GM21576 (cell line): ENCODE measurements around the gene POLR2F.
"Not testable (repeated sequence)": the region's sequence is repeated elsewhere in the genome, so short reads cannot be mapped to it uniquely, and the experiment has no call there.

Experiments
- ATAC-seq: cut with Tn5 transposase; IDR thresholded peaks from one replicate; pipeline ENCODE4 v1.9.1; 2021; ENCODE audit warnings: mild to moderate bottlenecking, moderate library complexity; ENCODE audit not compliant: unreplicated experiment

POLR2F gene

DNA sequence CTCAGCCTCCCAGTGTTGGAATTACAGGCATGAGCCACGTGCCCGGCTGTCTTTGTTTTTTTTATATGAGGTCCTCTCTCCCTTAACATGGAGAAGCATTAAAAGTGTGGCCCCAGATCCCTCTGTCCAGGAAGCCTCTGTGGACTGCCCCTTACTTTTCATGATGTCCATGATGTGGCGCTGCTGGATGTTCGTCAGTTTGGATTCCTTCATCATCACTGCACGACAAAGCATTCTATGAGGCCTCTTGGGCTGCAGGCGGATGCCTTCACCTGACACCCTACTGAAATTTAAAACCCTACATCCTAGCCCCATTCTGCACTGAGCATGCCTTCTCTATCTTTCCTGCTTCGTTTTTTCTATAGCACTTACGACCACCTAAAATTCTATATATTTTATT is 2.2 kb upstream of the POLR2F start:
- ATAC-seq, result no peak

DNA sequence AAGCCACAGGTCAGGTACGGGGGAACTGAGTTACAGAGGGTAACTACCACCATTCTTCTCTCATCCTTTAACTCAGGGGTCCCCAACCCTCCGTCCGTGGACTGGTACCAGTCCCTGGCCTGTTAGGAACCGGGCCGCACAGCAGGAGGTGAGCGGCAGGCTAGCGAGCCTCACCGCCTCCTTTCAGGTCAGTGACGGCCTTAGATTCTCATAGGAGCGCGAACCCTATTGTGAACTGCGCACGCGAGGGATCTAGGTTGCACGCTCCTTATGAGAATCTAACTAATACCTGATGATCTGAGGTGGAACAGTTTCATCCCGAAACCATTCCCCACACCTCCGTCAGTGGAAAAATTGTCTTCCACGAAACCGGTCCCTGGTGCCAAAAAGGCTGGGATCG is 870 bp upstream of the POLR2F start:
- ATAC-seq, result not testable (repeated sequence)

DNA sequence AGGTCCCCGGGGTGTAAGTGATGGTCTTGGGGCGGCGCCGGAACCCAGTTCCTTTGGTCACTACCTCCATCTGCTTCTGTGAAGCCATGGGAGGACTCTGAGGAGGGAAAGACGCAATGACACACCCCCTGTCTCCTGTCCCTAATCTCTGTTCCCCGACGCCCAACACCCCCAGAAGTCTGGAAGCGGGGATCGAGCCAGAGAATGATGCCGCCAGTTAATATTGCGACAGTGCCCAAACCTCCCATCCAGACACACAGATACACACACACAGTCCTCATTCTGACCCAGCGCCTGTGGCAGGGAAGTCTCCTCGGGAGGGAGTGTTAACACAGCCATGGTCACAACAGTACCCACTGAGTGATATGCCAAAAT is 450 bp upstream of the POLR2F start:
- ATAC-seq, result peak; percentile 34

DNA sequence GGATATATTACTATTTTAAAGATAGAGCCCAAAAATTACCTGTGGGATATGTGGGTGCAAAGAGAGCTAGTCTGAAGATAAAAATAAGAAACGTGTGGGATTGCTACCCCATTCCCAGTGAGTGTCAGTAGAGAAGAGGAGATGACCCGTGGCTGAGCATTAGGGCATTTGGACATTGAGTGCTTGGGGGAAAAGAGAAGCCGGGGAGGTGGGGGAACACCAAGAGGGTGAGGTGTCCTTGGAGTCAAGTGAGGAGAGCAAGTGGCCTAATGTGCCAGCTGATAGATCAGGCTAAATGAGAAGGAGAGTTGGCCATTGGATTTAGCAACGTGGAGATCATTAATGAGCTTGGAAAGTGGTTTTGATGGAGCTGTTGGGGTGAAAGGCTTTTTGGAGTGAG is 1.2 kb downstream of the POLR2F start:
- ATAC-seq, result no peak

DNA sequence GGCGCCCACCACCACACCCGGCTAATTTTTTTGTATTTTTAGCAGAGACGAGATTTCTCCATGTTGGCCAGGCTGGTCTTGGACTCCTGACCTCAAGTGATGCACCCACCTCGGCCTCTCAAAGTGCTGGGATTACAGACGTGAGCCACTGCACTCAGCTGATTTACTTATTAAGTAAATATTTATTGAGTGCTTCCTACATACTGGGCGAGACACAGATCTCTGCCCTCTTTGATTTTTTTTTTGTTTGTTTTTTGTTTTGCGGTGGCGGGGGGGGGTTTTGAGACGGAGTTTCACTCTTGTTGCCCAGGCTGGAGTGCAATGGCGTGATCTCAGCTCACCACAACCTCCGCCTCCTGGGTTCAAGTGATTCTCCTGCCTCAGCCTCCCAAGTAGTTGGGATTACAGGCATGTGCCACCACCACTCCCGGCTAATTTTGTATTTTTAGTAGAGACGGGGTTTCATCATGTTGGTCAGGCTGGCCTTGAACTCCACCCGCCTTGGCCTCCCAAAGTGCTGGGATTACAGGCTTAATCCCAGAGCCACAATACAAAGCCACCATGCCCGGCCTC is 2.4 kb downstream of the POLR2F start:
- not testable (repeated sequence) for ATAC-seq

DNA sequence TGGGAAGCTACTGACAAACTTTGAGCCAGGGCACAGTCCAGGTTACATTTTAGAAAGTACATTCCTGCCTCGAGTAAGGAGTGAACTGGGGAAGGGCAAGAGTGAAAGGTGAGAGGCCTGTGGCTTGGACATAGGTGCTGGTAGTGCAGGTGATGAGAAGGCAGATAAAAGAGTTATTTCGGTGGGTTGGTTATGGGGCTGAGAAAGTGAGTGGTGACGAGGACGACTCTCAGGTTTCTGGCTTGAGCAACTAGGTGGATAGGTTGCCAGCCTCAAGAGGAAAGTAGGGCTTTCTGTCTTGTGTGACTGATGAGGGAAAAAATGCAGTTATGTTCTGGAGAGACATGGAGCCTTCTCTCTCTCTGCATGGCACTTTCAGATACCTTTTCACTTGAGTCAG is 3.7 kb downstream of the POLR2F start:
- ATAC-seq, result no peak

DNA sequence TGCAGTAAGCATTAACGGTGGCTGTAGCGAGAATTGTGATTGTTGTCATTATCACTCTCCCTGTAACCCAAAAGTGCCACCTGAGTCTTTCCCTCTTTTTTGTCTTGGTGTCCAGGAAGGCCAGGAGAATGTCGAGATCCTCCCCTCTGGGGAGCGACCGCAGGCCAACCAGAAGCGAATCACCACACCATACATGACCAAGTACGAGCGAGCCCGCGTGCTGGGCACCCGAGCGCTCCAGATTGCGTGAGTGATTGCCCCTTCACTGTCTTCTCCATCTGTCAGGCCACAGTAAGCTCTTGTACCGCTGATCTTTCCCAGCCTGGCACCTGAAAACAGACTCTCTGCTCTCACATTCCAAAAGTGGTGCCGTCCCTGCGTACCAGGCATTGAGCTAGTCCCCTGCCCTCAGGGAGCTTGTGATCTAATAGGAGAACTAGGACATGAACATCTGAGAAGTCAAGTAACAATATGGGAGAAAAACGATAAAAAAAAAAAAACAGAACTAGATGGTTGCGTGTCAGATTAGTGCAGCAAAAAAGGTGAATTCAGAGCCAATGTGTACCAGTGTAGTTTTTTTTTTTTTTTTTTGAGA is 5.8 kb downstream of the POLR2F start:
- ATAC-seq, result no peak

DNA sequence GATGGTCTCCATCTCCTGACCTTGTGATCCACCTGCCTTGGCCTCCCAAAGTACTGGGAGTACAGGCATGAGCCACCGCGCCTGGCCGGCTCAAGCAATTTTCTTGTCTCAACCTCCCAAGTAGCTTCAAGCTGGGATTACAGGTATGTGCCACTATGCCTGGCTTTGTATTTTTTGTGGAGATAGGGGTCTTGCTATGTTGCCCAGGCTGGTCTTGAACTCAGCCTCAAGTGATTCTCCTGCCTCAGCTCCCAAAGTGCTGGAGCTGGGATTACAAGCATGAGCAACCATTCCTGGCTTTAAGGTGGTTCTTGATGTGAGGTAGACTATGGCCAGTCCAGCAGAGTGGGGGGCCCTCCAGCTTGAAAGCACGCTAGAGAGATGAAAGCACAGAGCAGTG is 7.6 kb downstream of the POLR2F start:
- no peak for ATAC-seq

DNA sequence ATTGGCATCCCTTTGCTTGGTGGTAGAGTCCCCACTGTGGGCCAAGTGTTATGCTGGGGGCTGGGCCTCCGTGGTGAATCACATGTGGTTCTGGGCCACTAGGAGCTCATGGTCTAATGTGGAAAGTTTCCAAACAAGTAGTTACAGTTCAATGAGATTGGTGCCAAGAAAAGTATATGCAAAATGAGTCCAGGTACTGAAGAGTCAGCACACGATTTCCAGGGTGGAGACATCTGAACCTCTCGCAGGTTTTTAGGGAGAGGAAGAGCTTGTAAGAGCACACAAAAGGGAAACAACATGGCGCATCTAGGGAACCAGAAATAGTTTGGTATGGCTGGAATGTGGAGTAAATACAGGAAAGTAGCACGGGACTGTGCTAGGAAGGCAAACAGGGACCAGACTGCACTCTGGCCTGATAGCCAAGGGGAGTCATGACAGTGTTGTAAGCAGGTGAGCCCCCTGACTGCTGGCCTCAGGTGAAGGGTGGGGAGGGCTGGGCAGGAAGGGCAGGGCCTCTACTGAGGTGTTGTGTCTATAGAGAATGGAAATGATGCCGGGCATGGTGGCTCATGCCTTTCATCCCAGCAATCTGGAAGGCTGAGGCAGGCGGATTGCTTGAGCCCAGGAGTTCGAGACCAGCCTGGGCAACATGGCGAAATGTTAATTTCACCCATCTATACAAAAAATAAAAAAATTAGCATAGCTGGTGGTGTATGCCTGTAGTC is 12.6 kb downstream of the POLR2F start:
- no peak for ATAC-seq

DNA sequence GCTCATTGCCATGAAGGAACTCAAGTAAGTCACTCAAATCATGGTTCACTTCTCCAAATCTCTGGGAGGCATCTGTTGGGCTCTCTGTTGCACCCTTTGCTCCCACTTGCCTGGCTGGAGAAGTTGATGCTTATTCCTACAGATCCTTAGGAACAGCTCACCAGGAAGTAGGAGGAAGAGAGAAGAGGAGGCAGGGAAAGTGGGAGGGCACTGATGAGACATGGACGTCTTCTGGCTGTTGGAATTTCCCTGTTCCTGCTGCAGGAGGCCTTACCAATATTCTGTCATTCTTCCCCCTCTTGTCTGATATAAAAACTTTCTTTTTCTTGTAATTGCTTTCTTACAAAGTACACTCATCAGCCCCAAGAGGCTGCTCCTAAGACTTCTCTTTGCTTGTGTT is 13.6 kb downstream of the POLR2F start:
- no peak for ATAC-seq

DNA sequence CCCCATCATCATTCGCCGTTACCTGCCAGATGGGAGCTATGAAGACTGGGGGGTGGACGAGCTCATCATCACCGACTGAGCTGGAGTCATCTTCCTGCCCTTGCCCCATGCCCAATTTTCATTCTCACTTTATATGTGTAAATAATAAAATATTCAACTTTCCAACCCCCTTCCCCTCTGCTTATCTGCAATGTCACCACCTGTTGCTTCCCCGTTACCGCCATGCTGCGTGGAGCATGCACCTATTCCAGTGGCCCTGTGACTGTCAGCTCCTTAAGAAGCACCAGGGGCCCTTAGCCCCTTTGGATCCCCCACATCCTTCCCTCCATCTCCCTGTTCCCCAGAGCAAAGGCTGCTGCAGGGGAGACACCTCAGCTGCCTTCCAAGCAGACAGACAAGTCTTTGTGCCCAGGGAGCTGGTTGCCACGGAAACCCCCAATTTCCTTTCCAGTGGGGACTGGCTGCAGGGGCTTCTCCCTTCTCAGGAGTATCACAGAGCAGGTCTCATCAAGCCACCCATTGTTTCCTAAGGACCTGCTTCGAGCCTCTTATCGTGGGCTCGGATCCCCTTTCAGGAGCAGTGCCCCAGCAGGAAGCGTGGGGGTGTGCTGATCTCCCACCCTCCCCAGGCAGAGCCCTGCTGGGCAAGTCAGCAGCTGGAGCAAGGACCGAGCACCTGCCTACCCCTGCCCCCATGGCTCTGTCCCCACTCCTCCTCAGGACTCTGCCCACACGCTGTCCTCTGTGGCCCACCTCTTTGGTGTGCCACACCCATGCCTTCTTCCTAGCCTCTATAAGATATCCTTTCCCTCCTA is 14.3 kb downstream of the POLR2F start:
- ATAC-seq, result no peak

DNA sequence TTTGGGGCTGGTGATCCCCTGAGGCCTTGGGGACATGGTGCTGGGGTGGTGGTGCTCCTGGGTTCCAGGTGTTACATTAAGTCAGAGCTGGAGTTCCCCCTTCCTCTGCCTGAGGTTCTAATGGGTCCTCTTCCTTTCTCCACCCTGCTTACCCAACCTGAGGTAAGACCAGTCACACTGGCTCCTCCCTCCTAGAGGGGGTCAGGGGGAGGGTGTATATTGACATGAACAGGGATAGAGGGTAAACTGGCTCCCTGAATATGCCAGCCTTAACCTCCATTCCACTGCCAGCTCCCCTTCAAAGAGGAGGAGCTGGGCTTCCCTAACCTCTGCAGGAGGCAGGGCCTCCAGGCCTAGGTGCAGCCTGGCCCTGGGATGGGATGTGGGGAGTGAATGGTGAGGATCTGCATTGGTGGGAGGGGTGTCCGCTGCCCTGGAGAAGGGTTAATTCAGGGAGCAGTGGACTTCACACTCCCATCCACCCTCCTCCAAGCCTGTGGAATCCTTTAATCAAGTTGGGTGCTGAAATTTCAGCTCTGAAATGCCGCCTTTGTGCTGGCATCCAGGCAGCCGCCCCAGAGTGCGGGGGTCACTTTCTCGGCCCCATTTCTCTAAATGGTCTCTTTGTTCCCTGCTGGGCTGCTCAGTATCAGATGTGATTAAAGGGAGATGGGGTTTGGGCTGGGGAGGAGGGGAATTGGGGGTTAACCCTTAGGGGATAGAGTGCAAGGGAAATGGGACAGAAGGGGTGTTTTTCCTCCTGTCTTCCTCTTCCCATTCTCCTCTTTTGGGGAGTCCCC is 15.2 kb downstream of the POLR2F start:
- ATAC-seq, result no peak

DNA sequence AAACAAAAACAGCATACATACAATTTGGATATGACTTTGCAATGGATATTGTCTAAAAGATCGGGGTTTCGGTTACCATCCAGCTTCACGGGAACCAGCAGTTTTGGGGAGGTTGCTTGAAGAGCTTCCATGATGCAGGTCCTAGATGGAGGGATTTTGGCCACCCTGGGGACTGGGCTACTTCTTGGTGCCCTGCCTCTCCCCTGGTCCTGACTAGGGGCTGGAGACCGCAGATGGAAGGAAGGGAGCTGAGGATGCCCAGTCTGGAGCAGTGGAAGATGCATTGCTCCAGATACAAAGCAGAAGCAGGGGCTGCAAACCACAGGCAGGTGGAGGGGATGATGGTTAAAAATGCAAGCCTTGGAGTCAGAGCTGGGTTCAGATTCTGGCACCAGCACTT is 17.4 kb downstream of the POLR2F start:
- no peak for ATAC-seq

DNA sequence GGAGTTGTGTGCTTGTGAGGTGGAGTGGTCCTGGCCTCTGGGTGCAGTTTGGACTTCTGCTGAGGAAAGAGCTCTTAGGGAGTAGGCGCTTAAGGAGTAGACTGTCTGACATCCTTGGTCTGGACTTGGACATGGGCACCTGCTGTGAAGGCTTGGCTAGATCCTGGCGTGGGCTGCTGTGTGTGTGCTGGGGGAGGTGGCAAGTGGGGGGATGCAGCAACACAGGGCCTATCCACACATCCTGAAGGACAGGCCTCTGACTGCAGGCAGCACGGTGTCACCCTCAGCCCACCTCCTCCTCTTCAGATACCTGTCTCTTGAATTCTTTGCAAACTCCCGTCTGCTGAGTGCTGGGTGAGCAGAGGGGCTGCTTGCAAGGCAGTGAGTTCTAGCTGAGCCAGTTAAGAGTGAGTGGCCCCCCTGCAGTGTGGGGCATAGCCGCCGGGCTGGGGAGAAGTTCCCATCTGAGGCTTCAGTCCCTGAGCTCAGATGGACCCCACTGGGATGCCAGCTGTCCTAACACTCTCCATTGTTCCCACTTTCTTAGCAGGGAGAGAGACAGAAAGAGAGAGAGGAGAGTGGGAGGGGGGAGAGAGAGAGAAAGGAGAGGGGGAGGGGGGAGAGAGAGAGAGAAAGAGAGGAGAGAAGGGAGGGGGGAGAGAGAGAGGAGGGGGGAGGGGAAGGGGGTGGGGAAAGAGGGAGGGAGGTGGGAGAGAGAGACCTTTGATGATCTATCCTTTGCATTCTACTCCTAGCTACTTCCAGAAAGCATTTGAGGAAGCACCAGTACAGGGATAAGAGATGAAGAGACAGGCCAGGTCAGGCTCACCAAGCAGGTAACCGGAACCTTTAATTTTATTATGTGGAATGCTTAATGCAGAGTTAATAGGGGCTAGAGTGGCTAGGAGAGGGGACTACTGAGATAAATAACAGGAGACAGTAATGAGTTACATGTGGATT is 18.3 kb downstream of the POLR2F start:
- no peak for ATAC-seq

DNA sequence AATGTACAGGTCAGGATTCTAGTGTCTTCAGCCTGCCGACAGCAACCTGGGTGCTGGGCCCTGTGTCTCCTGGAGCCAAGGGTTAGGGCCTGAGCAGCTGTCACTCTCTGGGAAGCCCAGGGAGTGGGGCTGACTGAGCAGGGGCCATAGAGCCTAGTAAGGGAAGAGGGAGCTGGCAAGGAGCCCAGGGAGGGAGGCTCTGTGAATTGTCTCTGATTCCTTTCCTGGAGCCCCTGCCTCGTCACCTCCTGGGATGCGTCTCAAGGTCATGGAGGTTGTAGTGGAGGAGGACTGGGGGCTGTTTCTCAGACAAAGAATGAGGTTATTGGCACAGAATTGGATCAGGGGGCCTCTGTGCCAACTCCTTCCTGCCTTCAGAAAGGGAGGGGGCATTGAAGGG is 19.0 kb downstream of the POLR2F start:
- ATAC-seq, result no peak

DNA sequence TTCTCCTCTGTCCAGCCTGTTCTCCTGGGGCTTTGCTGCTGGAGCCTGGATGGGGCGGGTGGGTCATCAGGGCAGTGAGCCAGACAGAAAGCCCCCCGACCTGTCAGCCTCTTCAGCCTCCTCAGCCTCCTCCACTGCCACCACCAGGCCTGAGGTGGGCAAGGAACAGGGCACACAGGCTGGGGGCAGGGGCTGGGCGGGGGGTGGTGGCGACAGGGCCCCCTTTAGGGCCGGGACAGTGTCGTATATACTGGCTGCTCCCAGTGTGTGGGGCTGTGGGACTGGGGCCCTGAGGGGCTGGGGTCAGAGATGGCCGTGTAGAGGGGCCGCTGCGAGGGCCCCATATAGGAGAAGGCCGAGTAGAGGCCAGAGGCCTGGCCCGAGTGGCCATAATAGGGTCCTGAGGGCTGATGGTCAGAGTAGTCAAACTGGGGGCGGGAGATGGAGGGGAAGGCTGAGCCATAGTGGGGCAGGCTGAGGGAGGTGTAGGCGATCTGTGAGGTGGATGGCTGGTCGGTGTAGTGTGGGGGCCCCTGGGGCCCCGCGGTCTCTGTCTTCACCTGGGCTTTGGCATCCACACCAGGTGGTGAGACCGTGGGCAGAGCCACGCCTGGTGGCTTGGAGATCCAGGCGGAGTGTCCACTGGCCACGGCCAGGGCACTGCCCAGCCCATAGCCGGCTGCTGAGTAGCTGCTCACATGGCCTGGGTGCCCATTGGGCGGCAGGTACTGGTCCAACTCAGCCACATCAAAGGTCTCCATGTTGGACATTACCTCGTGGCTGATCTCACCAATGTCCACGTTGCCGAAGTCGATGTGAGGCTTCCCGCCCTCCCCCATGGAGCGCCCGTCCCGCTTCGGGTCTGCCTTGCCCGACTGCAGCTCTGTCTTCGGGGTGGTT is 20.0 kb downstream of the POLR2F start:
- ATAC-seq, result no peak

DNA sequence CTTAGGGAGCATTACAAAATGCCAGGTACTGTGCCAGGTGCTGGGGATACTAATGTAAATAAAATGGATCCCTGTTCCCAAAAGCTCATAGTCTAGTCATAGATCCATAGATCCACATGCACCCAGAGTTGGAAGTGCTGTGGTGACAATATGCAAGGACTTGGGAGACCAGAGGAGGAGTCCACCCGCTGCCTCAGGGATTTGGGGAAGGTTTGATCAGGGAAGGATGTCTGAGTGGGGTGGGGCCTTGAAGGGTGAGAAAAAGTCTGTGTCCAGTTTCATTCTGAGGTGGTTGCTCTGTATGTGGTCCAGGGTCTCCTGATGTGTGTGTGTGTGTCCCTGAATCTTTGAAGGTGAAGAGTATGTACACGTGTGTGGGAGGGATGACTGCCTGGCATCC is 21.7 kb downstream of the POLR2F start:
- no peak for ATAC-seq

DNA sequence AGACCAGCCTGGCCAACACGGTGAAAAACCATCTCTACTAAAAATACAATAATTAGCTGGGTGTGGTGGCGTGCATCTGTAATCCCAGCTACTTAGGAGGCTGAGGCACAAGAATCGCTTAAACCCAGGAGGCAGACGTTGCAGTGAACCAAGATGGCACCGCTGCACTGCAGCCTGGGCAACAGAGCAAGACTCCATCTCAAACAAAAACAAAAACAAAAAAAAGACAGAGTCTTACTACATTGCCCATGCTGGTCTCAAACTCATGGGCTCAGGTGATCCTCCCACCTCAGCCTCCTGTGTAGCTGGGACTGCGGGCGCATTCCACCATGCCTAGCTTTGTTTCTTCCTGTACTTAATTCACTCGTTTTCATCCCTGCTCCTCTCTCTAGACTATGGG is 22.5 kb downstream of the POLR2F start:
- ATAC-seq, result not testable (repeated sequence)

DNA sequence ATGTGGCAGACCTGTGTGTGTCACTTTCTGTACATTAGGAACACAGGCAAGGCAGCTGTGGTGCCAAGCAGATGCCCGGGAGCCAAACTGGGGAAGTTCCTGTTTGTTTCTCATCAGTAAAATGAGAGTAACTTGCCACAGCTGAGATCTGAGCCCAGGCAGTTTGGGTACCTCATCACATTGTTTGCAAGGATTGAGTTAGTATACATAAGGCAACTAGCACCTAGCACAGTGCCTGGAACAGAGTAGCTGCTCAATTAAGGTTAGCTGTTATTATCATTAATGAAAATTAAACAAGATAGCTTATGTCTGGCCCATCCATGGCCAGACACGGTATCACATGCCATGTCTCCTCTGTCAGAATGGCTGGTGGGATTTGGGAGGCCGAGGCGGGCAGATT is 23.0 kb downstream of the POLR2F start:
- ATAC-seq, result no peak
